ENCODE data around the gene MKRN2.
"Not testable (repeated sequence)": the region's sequence is repeated elsewhere in the genome, so short reads cannot be mapped to it uniquely, and the experiment has no call there.

Gene MKRN2

DNA sequence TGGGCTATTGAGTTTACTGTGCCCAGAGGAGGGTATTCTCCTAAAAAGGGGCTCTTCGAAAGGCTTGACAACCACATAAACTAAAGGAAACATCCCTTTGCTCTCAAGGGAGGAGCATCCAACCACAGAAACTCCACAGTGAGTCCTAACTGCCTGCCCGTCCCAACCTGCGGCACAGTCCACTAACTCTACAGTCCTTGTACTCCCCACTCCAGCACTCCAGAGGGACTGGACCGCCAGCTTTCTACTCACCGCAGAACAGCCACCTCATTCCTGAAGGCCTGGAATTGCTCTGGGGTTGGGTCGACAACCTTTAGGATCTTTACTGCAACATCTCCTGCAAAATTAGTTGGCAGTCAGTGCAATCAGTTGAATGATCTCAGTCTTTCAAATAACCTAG is 34.6 kb downstream of the MKRN2 start:
- DNase-seq = no peak

DNA sequence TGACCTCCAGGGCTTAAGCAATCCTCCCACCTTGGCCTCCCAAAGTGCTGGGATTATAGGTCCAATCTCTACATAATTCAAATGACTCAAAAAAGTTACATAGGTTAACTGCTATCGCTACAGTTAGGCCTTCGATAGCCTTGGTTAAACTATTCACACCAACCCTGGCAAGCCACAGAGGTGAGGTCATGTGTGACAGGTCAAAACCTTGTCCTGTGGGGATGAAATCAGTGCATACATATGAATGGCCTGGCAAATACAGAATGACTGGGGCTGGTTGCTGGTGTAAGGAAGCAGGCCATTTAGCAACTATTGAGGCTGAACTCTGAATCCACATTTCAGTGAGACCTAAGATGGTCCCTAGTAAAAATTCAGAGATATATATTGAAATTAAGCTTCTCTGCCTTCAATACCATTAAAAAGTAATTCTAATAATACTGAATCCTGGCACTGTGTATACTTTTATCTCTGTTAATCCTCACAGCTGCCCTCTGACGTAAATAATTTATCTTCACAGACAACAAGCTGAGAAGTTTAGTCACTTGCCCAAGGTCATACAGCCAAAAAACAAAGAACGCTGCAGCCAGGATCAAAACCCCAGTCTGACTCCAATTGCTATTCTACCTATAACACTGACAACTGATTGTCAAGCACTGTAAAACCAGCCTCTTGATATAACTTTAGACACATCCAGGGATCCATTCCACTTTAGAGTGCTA is 35.3 kb downstream of the MKRN2 start:
- DNase-seq = no peak

DNA sequence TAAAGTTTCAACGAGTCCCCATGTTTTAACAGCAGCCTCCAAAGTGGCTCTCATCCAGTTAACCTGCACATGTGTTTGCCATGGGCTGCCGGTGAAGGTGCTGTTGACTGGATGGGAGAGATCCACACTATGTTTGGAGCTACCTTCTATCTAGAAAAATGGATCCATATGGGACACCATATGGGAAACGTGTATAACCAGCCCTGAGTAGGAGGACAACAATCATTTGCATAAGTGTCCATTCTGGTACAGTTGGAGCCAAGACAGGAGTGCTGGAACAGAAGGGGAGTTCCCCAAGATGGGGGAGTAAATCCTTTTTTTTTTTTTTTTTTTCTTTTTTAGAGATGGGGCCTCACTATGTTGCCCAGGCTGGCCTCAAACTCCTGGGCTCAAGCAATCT is 36.6 kb downstream of the MKRN2 start:
- no peak for DNase-seq

DNA sequence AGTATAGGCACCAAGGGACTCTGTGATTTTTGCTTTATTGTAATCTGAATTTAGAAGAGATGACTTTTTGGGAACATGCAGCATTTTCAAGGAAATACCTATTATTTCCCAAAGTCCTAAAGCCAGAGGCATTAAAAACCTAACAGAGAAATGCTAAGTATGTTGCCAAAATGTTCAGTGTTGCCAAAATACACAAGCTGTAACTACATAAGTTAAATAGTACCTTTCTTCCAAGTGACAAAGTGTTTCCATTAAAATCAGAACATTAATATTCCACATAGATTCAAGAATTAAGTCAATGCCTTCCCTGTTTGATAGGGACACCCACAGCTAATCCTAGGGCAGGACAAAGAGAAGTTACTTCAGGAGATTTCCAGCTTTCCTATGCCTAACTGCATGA is 42.0 kb downstream of the MKRN2 start:
- no peak for DNase-seq

DNA sequence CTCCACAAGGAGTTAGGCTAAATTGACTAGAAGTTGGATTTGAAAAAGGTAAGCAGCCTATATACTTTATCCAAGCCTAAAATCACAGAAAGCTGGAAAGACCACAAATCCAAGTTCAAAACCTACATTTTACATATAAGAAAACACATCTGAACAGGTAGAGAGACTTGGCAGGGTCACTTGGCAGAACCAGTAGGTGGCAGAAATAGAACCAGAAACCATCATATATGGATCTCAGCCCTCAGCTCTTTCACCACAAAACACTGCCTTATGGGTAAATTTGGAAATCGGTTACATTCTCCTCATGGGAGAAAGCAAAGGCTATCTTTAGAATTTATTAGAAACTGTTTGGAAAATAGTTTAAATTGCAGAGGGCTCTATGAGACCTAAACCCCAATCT is 44.2 kb downstream of the MKRN2 start:
- no peak for DNase-seq

DNA sequence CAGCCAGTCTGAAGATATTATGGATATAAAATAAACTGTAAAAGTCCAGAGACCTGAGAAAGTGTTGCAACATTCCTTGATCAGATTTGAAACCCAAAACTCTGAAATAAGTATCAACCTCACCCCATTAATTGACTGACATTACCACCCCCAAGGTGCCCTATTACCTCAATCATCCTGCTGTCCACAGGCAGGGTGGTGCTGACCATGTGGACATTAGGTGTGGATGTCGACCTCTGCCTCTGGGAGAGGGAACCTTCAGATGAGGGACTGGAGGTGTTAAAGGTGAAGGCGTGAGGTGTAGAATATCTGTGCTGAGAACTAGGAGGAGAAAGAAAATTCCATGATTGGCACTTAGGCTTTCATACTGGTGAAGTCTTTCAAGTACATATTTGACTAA is 47.1 kb downstream of the MKRN2 start:
- DNase-seq = no peak

DNA sequence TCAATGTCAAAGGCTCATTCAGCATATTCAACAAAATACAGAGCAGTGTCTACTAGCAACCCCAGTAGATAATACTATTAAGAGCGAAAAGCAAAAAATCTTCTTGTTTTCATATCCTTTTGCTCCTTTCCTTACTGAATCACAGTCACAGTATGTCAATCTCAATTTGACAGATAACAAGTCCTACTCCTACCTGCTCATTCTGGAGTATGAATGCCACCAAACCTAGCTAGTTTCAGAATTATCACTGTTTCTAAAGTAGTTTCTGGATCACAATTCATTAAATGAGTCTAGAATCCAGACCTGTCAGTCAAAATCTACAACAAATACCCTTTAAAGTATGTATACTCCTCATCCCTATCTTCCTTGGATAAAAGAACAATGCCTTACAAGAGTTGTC is 51.5 kb downstream of the MKRN2 start:
- DNase-seq = no peak

DNA sequence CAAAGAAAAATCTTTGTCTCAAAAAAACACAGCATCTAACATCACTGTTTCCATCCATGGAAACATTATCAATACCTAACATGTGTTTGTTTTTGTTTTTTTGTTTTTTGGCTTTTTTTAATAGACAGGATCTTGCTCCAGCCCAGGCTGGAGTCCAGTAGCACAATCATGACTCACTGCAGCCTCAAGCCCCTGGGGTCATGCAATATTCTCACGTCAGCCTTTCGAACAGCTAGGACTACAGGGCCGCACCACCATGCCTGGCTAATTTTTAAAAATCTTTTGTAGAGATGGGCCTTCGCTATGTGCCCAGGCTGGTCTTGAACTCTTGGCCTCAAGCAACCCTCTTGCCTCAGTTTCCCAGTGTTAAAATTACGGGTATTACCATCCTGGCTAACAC is 54.2 kb downstream of the MKRN2 start:
- DNase-seq = no peak

DNA sequence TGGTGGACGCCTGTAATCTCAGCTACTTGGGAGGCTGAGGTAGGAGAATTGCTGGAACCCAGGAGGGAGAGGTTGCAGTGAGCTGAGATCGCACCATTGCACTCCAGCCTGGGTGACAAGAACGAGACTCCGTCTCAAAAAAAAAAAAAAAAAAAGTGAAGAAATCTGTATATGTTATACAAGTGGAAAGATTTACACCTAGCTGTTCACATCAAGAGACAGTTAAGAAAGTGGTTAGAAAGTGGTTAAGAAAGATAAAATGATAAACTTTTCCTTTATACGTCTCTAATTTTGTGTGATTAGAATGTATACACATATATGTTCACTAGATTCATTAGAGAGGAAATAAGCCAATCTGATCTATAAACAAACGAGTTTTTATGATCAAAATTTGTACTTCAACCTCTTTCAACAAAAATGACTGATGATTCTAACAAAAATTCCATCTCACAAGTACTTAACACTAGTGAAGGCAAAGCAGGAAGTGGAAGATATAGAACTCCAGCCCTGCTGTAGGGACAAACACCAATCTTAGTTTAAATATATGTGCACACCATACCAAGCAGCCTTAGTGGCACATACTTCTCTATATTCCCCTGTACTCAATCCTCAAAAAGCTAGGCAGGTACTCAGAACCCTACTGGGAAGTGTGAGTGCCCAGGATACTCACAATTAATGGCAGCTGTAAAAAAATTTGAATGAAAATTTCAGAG is 55.8 kb downstream of the MKRN2 start:
- DNase-seq = no peak

DNA sequence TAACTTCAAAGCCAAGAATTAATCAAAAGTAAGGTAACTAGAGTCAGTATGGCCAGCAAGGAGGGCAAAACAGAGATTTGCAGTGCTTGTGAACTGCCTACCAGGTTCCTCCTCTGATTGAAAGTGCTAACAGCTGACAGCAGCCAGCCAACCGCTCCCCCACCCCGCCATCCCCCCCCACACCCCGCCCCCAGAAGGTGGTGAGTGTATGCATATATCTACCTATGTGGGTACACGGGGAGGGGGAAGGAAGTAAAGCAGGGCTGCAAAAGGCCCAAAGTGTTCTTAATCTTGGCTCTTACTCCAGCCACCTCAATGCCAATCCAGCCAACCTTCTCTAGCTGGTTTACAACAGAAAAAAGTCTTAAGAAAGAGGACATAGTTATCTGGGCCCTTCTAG is 56.4 kb downstream of the MKRN2 start:
- no peak for DNase-seq

DNA sequence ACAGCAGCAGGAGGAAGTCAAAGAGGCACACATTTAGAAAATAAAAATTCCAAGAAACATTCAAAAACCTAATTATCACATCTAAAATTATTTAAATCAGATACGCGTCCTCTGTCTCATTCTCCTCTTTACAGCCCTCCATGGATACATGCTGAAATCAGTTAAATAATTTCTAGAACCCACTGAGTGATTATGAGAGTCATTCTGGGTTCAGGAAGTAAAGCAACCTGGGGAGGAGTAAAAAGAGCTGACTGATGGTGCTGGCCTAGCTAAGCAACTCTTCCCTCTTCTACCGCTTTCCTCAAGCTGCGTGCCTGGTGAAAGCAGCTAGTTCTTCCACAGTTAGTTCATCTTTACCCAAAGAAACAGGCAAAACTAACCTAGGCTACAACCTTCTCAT is 58.4 kb downstream of the MKRN2 start:
- no peak for DNase-seq

DNA sequence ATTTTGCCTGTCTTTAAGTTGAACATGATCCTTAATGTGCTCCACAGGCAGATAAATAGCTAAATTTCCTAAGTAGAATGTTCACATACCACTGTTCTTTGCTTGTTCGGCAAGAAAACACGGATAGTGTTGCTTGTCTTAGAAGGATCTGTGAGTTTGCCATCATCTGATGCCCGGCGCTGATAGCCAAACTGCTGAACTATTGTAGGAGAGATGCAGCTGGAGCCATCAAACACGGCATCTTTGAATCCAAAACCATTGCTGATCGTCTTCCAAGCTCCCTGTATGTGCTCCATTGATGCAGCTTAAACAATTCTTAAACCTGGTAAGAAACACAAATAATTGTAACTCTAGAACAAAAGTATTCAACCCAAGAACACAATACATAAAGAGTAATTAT is 61.5 kb downstream of the MKRN2 start:
- no peak for DNase-seq

DNA sequence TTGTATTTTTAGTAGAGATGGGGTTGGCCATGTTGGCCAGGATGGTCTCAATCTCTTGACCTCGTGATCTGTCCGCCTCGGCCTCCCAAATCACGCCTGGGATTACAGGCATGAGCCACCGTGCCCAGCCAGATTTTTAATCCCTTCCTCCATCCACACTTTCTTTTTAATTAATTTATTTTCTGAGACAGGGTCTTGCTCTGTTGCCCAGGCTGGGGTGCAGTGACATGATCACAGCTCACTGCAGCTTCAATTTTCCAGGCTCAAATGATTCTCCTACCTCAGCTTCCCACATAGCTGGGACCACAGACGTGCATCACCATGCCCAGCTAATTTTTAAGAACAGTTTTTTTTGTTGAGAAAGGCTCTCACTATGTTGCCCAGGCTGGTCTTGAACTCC is 63.4 kb downstream of the MKRN2 start:
- DNase-seq = no peak

DNA sequence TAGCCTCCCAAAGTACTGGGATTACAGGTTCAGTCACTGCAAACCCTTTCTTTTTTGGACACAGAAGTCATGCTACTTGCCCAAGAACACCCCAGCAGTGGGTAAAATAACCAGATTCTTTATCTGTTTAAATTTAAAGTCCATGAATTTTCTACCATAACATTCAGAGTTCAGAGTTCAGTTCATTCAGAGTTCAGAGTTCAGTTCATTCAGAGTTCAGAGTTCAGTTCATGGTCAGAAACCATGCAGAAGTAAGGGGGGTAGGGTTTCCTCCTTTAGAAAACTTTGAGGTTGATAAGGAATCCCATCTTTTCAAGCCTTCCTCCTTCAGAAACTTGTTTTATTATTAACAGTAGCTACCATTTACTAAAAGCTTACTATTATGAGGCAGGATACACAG is 63.8 kb downstream of the MKRN2 start:
- no peak for DNase-seq

DNA sequence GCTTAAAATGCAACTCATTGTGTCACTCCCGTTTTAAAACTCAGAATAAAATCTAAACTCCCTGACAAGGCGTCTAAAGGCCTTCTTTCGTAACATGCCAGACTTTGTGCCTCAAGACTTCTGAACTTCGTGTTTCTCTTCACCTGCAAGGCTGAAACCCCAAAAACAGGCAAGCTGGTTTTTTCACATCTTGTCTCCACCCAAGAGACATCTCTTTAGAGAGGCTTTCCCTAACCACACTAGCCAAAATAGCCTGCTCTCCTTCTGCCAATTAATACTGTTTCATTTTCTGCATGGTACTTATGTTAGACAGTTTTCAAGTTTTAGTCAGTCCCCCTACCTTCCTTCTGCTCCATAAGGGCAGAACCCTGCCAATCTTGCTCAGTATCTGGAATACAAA is 65.4 kb downstream of the MKRN2 start:
- DNase-seq = no peak

DNA sequence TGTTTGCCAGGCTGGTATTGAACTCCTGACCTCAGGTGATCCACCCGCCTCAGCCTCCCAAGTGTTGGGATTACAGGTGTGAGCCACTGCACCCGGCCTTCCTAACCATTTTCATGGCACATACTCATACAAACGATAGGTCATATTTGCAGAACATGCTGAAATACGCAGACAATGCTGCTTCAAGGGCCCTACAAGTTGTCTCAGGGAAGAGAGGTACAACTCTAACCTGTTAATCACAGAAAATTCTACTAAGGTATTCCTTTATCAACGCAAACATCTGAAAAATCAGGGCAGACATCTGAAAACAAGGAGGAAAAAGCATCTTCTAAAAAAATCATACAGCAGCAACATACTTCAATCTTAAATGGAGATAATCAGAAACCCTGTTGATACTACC is 67.2 kb downstream of the MKRN2 start:
- no peak for DNase-seq

DNA sequence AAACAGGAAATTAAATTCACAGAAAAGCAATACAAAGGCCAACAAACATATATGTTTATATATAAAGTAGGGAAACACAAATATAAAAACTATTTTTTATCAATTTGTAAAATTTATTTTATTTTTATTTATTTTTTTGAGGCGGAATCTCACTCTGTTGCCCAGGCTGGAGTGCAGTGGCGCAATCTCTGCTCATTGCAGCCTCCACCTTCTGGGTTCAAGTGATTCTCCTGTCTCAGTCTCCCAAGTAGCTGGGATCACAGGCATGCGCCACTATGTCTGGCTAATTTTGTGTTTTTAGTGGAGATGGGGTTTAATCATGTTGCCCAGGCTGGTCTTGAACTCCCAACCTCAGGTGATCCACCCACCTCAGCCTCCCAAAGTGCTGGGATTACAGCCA is 68.1 kb downstream of the MKRN2 start:
- not testable (repeated sequence) for DNase-seq

DNA sequence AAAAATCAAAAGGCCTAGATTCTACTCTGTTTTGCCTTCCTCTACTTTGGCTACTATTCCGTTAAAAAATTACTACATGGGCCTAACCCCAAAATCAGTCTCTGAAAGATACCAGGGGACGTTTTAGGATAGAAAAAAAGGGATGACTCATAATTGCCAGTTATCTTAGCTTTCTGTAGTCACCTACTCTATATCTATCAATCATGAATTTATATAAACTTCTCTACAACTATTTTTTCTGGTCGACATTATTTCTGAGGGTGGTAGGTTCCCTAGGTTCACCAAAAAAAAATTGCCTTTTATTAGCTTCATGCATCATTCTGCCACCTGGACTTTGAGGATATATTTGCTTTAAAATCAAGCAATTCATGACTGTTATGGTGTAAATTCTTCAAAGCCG is 70.5 kb downstream of the MKRN2 start:
- DNase-seq = no peak

DNA sequence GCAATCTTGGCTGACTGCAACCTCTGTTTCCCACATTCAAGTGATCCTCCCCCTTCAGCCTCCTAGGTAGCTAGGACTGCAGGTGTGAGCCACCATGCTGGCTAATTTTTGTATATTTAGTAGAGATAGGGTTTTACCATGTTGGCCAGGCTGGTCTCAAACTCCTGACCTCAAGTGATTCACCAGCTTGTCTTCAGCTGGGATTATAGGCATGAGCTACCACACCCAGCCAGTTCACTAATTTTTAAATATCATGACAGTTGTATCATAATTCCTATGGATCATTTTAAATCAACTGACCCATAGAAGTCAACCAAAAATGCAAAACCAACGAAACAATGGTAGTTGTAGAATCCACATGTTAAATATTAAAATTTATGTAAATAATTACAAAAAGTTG is 71.9 kb downstream of the MKRN2 start:
- DNase-seq = no peak

DNA sequence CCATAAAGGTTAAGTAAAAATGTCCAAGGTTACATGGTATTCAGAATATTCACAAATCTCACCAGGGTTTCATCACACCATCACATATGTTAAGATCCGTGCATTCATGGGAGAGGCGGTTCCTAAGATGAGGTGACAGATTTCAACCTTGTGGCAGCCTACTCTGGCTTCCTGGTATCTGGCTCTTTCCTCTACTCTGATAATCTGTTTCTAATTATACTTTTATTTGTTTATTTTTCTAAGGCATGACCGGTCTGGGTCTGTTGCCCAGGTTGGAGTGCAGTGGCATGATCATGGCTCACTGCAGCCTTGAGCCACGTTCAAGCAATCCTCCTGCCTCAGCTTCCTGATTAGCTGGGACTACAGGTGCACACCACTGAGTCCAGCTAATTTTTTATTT is 72.7 kb downstream of the MKRN2 start:
- no peak for DNase-seq

DNA sequence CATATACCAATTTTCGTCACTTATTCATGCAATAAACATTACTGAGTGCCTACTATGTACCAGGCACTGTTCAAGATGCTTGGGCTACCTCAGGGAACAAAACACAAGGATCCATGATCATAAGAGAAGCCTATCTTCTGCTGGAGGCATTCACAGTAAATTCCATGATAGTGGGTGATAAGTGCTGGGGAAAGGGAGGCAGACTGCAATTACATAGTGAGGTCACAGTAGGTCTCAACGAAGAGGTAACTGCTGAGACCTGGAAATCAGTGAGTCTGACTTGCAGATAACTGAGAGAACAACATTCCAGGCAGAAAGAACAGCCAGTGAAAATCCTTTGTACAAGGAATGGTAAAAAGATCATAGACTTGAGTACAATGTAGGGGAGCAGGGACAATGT is 73.4 kb downstream of the MKRN2 start:
- DNase-seq = no peak

DNA sequence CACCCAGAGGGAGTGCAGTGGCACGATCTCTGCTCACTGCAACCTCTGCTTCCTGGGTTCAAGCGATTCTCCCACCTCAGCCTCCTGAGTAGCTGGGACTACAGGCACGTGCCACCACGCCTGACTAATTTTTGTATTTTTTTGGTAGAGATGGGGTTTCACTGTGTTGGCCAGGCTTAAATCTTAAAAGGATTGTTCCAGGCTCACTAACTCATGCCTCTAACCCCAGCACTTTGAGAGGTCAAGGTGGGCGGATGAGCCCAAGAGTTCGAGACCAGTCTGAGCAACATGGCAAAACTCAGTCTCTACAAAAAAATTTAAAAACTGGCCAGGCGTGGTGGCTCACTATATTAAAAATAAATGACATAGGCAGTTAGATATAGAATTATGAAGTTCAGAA is 74.0 kb downstream of the MKRN2 start:
- not testable (repeated sequence) for DNase-seq

DNA sequence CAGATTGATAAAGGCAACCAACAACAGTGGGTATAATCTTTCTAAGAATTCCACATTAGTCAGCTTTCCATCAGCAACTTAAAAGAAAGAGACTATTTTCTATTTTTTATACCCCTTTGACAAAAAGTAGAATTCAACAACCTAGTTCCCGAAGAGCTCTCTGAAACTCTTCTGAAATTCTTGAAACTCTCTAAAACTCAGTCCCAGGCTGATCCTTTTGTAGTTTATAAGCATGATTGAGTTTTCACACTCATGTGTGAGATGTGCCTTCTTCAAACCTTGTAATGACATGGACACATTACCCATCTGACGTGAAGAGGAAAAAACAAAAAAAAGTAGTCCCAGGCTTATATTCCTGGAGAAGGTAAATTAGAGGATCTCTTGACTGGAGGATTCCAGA is 75.6 kb downstream of the MKRN2 start:
- no peak for DNase-seq

DNA sequence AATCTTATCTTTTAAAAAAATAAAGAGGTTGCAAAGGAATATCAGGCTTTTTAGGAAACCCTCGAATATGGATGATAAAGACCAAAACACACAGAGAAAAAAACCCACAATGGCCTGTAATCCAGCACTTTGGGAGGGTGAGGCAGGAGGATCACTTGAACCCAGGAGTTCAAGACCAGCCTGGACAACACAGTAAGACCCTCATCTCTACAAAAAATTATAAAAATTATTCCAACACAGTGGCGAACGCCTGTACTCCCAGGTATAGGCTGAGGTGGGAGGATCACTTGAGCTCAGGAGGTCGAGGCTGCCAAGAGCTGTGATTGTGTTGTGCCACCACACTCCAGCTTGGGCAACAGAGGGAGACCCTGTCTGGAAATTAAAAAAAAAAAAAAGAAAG is 76.2 kb downstream of the MKRN2 start:
- DNase-seq = no peak
